Liver (tissue), 9 donors: ENCODE measurements around the gene GIMAP1. TPM values are rescaled to one million over a fixed set of nuclear protein-coding genes. Genes with fewer than 3 reads are reported as not detected.

Source experiments
- DNase-seq: peaks from one replicate; pipeline ENCODE4 v3.0.0-alpha.2; 2017; ENCODE audit warnings: low spot score
- H3K27ac ChIP-seq, 2 donors: one replicate each; pipeline ENCODE4 v1.7.0; 2013; ENCODE audit warnings: inconsistent platforms in 2 of 2, low read length in 2 of 2, control low read depth in 1 of 2, low read depth in 1 of 2, mild to moderate bottlenecking in 1 of 2
- H3K27me3 ChIP-seq, 4 donors: one replicate each; pipeline versions ENCODE4 v1.6.1 to v1.7.0; 2013; ENCODE audit warnings: low read length in 3 of 4, inconsistent platforms in 1 of 4, mild to moderate bottlenecking in 1 of 4, moderate library complexity in 1 of 4; ENCODE audit not compliant: control insufficient read depth in 4 of 4, insufficient read depth in 4 of 4
- H3K36me3 ChIP-seq, 4 donors: one replicate each; pipeline versions ENCODE4 v1.6.1 to v1.7.0; 2013; ENCODE audit warnings: low read length in 3 of 4, mild to moderate bottlenecking in 3 of 4, low read depth in 1 of 4, moderate library complexity in 1 of 4; ENCODE audit not compliant: control insufficient read depth in 4 of 4, insufficient read depth in 3 of 4
- H3K4me1 ChIP-seq, 4 donors: one replicate each; pipeline versions ENCODE4 v1.6.1 to v1.7.0; 2013; ENCODE audit warnings: low read length in 3 of 4, mild to moderate bottlenecking in 3 of 4, moderate library complexity in 1 of 4; ENCODE audit not compliant: control insufficient read depth in 4 of 4, insufficient read depth in 4 of 4
- H3K4me3 ChIP-seq, 3 donors: one replicate each; pipeline versions ENCODE4 v1.6.1 to v1.7.0; 2013; ENCODE audit warnings: low read length in 3 of 3, control low read depth in 1 of 3, low read depth in 1 of 3, mild to moderate bottlenecking in 1 of 3
- H3K9ac ChIP-seq, 2 donors: one replicate each; pipeline ENCODE4 v1.7.0; 2013; ENCODE audit warnings: low read length in 2 of 2, mild to moderate bottlenecking in 2 of 2, moderate library complexity in 2 of 2, control low read depth in 1 of 2, low read depth in 1 of 2
- H3K9me3 ChIP-seq, 4 donors: one replicate each; pipeline versions ENCODE4 v1.6.1 to v1.7.0; 2013; ENCODE audit warnings: low read length in 3 of 4; ENCODE audit not compliant: control insufficient read depth in 4 of 4
- EGR1 ChIP-seq, 2 donors: IDR thresholded peaks; 2 replicates each; pipeline ENCODE4 v1.6.1; 2016 to 2018; ENCODE audit warnings: antibody characterized with exemption in 2 of 2, low read depth in 2 of 2
- FOXA1 ChIP-seq: IDR thresholded peaks from 2 replicates; pipeline ENCODE4 v1.6.1; 2016; ENCODE audit warnings: antibody characterized with exemption
- FOXA2 ChIP-seq: IDR thresholded peaks from 2 replicates; pipeline ENCODE4 v1.6.1; 2016; ENCODE audit warnings: antibody characterized with exemption
- GABPA ChIP-seq, 2 donors: IDR thresholded peaks in 1 of 2; conservative IDR thresholded peaks in 1 of 2; 2 replicates each; pipeline ENCODE4 v1.6.1; 2016; ENCODE audit warnings: antibody characterized with exemption in 2 of 2, mild to moderate bottlenecking in 1 of 2, moderate library complexity in 1 of 2
- HNF4A ChIP-seq, 2 donors: conservative IDR thresholded peaks; 2 replicates each; pipeline ENCODE4 v1.6.1; 2016; ENCODE audit warnings: antibody characterized with exemption in 2 of 2, mild to moderate bottlenecking in 2 of 2
- JUND ChIP-seq, 2 donors: IDR thresholded peaks; 2 replicates each; pipeline ENCODE4 v1.6.1; 2016; ENCODE audit warnings: antibody characterized with exemption in 2 of 2
- NR2F2 ChIP-seq: IDR thresholded peaks from 2 replicates; pipeline ENCODE4 v1.6.1; 2016; ENCODE audit warnings: antibody characterized with exemption
- RAD21 ChIP-seq, 2 donors: IDR thresholded peaks; 2 replicates each; pipeline ENCODE4 v1.6.1; 2016; ENCODE audit warnings: antibody characterized with exemption in 2 of 2, mild to moderate bottlenecking in 2 of 2
- RXRA ChIP-seq, 2 donors: IDR thresholded peaks; 2 replicates each; pipeline ENCODE4 v1.6.1; 2017 to 2018; ENCODE audit warnings: antibody characterized with exemption in 2 of 2, mild to moderate bottlenecking in 1 of 2
- TAF1 ChIP-seq: conservative IDR thresholded peaks from 2 replicates; pipeline ENCODE4 v1.6.1; 2016; ENCODE audit warnings: antibody characterized with exemption, mild to moderate bottlenecking
- YY1 ChIP-seq: IDR thresholded peaks from 2 replicates; pipeline ENCODE4 v1.6.1; 2016; ENCODE audit warnings: antibody characterized with exemption, mild to moderate bottlenecking
- WGBS: extraction: QIAGEN DNeasy Blood & Tissue Kit; methylation state at CpG from one replicate; pipeline ENCODE4 v1.1.7; 2013; 5-methylcytosine and 5-hydroxymethylcytosine counted together
- polyA plus RNA-seq, 2 donors: library from polyadenylated mRNA; stranded (reverse) in 1 of 2; unstranded in 1 of 2; fragments of 200-250 nt in 1 of 2; fragments of >200 nt in 1 of 2; fragmentation: Nextera tagmentation in 1 of 2; extraction: Ambion mirVana in 1 of 2; gene quantifications; one replicate each; pipeline versions ENCODE4 v1.2.1 to v1.2.3, GENCODE V29; 2013 to 2015
- total RNA-seq, 2 donors: library from RNA; depleted of rRNA; stranded (reverse); fragments of >200 nt; gene quantifications; one replicate each; pipeline ENCODE4 v1.2.3, GENCODE V29; 2014
- TF ChIP-seq, protein P1 (sequence below): fragments of 150-350 bp; IDR thresholded peaks from 2 replicates; pipeline ENCODE4 v1.5.1; 2017; ENCODE audit warnings: improper control_type of control experiment, low read depth, low read length; ENCODE audit not compliant: missing input control
- TF ChIP-seq, protein P2 (sequence below): IDR thresholded peaks from 2 replicates; pipeline ENCODE4 v1.6.1; 2016; ENCODE audit warnings: antibody characterized with exemption, mild to moderate bottlenecking
- TF ChIP-seq, protein P3 (sequence below): IDR thresholded peaks from 2 replicates; pipeline ENCODE4 v1.6.1; 2016; ENCODE audit warnings: antibody characterized with exemption
- TF ChIP-seq, protein P4 (sequence below): IDR thresholded peaks from 2 replicates; pipeline ENCODE4 v1.6.1; 2016; ENCODE audit warnings: antibody characterized with exemption
- donor health status: healthy.
- donor health status: healthy.
- donor health status: healthy.
- donor health status: healthy.
- donor health status: healthy.

The GIMAP1 gene
- total and polyA plus RNA-seq, 4 donors, result 1.5 to 3.8 (median 2.5) TPM

DNA sequence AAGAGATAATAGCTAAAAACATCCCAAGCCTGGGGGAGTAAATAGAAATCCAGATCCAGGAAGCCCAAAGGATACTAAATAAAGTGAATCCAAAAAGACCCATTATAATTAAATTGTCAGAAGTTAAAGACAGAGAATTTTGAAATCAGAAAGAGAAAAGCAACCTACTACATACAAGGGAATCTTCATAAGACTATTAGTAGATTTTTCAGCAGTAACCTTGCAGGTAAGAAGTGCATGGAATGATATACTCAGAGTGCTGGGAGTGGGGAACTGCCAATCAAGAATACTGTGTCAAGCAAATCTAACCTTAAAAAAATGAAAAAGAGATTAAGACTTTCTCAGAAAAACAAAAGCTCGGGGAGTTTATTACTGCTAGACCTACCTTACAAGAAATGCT, 13.2 kb upstream of the GIMAP1 start:
- Histone ChIP-seq H3K4me1 (no peaks in the 10 kb centered on the region), H3K9ac (no peak overlapping the region), H3K27ac (no peak overlapping the region), H3K4me3 (no peak overlapping the region), H3K36me3 (no peaks in the 10 kb centered on the region), H3K27me3 (no peaks in the 10 kb centered on the region), H3K9me3 (peaks cover 4 to 25% (median 14%) of the 10 kb centered on the region in 4 donors)
- WGBS, result 78% methylated on average over 1 of the region's 1 CpG
- TF ChIP-seq YY1 (no peak), FOXA1 (no peak), EGR1 (IDR thresholded peaks at IDR 0.05; ENCODE audit: low read depth in 2 of 2) (no peak)
- DNase-seq, result no peak

DNA sequence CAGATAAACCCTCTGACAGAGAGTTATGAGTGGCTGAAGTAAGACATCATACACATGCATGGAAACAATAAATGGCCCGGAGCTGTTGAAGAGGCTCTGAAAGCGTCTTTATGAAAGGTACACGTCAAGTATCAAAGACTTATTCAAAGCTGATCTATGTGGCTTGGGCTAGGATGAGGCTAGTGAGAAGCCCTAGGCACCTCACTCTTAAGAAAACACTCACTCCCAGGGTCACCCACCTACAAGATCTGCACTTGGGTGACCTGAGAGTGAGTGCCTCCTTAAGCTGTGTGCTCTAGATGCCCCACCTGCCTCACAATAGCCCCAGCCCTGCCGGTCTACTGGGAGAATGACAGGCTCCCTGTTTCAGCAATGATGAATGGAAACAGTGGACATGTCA, 1.1 kb upstream of the GIMAP1 start:
- Histone ChIP-seq H3K4me1 (no peaks in the 10 kb centered on the region), H3K27me3 (no peaks in the 10 kb centered on the region), H3K36me3 (no peaks in the 10 kb centered on the region), H3K9ac (no peak overlapping the region), H3K9me3 (peaks cover 0 to 5% (median 0%) of the 10 kb centered on the region in 4 donors), H3K4me3 (no peak overlapping the region), H3K27ac (no peak overlapping the region)
- no peak for TF ChIP-seq YY1
- WGBS, result 89% methylated on average over 4 of the region's 4 CpGs
- DNase-seq, result no peak

DNA sequence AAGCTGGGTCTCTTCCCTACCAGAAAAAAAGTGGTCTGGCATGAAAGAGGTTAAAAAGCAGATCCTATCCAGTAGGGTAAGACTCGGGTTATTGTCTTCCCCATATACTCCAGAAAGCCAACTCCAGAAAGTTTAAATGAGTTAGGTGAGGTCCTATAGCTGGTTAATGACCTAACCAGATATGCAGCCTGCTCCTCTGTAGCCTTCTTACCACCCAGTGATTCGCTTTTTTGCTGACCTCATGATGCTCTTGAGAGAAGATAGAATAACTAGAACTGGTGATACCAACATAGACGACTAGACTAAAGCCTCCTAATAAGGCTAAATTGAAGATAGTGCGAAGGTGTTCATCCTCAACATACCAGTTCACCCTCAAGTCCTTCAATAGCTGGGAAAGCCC, 675 bp upstream of the GIMAP1 start:
- H3K4me3 ChIP-seq, result no peak overlapping the region
- H3K9ac ChIP-seq, result peak overlapping the region in 1 of 2 donors; percentile 3
- H3K27me3 ChIP-seq, result no peaks in the 10 kb centered on the region
- H3K4me1 ChIP-seq, result no peaks in the 10 kb centered on the region
- TF ChIP-seq, protein P1, sequence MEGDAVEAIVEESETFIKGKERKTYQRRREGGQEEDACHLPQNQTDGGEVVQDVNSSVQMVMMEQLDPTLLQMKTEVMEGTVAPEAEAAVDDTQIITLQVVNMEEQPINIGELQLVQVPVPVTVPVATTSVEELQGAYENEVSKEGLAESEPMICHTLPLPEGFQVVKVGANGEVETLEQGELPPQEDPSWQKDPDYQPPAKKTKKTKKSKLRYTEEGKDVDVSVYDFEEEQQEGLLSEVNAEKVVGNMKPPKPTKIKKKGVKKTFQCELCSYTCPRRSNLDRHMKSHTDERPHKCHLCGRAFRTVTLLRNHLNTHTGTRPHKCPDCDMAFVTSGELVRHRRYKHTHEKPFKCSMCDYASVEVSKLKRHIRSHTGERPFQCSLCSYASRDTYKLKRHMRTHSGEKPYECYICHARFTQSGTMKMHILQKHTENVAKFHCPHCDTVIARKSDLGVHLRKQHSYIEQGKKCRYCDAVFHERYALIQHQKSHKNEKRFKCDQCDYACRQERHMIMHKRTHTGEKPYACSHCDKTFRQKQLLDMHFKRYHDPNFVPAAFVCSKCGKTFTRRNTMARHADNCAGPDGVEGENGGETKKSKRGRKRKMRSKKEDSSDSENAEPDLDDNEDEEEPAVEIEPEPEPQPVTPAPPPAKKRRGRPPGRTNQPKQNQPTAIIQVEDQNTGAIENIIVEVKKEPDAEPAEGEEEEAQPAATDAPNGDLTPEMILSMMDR, result no peak
- TF ChIP-seq TAF1 (no peak), HNF4A (conservative IDR thresholded peaks at IDR 0.05) (no peak), EGR1 (IDR thresholded peaks at IDR 0.05; ENCODE audit: low read depth in 2 of 2) (no peak), FOXA2 (no peak), JUND (IDR thresholded peaks at IDR 0.05) (no peak), RXRA (IDR thresholded peaks at IDR 0.05) (no peak), GABPA (IDR thresholded peaks at IDR 0.05 in 1 of 2, conservative IDR thresholded peaks at IDR 0.05 in 1 of 2) (no peak), NR2F2 (no peak), RAD21 (IDR thresholded peaks at IDR 0.05) (no peak)
- TF ChIP-seq, protein P2, sequence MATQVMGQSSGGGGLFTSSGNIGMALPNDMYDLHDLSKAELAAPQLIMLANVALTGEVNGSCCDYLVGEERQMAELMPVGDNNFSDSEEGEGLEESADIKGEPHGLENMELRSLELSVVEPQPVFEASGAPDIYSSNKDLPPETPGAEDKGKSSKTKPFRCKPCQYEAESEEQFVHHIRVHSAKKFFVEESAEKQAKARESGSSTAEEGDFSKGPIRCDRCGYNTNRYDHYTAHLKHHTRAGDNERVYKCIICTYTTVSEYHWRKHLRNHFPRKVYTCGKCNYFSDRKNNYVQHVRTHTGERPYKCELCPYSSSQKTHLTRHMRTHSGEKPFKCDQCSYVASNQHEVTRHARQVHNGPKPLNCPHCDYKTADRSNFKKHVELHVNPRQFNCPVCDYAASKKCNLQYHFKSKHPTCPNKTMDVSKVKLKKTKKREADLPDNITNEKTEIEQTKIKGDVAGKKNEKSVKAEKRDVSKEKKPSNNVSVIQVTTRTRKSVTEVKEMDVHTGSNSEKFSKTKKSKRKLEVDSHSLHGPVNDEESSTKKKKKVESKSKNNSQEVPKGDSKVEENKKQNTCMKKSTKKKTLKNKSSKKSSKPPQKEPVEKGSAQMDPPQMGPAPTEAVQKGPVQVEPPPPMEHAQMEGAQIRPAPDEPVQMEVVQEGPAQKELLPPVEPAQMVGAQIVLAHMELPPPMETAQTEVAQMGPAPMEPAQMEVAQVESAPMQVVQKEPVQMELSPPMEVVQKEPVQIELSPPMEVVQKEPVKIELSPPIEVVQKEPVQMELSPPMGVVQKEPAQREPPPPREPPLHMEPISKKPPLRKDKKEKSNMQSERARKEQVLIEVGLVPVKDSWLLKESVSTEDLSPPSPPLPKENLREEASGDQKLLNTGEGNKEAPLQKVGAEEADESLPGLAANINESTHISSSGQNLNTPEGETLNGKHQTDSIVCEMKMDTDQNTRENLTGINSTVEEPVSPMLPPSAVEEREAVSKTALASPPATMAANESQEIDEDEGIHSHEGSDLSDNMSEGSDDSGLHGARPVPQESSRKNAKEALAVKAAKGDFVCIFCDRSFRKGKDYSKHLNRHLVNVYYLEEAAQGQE, result no peak
- TF ChIP-seq, protein P3, sequence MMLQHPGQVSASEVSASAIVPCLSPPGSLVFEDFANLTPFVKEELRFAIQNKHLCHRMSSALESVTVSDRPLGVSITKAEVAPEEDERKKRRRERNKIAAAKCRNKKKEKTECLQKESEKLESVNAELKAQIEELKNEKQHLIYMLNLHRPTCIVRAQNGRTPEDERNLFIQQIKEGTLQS, result no peak
- TF ChIP-seq, protein P4, sequence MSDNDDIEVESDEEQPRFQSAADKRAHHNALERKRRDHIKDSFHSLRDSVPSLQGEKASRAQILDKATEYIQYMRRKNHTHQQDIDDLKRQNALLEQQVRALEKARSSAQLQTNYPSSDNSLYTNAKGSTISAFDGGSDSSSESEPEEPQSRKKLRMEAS, result no peak
- peaks cover 0 to 5% (median 0%) of the 10 kb centered on the region in 4 donors for H3K9me3 ChIP-seq
- DNase-seq, result no peak
- WGBS, result 56% methylated on average over 4 of the region's 4 CpGs
- H3K36me3 ChIP-seq, result no peaks in the 10 kb centered on the region
- peak overlapping the region; percentile 42 to 60 for H3K27ac ChIP-seq
